Endodermal cell (in vitro differentiated cells): ENCODE results near the gene GID8. TPM values are rescaled to one million over a fixed set of nuclear protein-coding genes. Genes with fewer than 3 reads are reported as not detected.

ENCODE experiments used
- DNase-seq: peaks from one replicate; pipeline ENCODE4 v3.0.0-alpha.2; 2017
- H3K27ac ChIP-seq: 2 replicates; pipeline ENCODE4 v1.5.1; 2013; ENCODE audit warnings: mild to moderate bottlenecking, low read depth, low read length, moderate library complexity
- H3K27me3 ChIP-seq: 2 replicates; pipeline ENCODE4 v1.6.1; 2013; ENCODE audit warnings: mild to moderate bottlenecking, low read length, moderate library complexity; ENCODE audit not compliant: insufficient read depth, control insufficient read depth, poor library complexity, severe bottlenecking
- H3K36me3 ChIP-seq: 2 replicates; pipeline ENCODE4 v1.7.0; 2013; ENCODE audit warnings: mild to moderate bottlenecking, low read length, moderate library complexity; ENCODE audit not compliant: control insufficient read depth, insufficient read depth
- H3K4me1 ChIP-seq: one replicate; pipeline ENCODE4 v1.7.0; 2013; ENCODE audit warnings: low read length; ENCODE audit not compliant: control insufficient read depth, insufficient read depth
- H3K4me3 ChIP-seq: 2 replicates; pipeline ENCODE4 v1.5.1; 2013; ENCODE audit warnings: mild to moderate bottlenecking, low read length, moderate library complexity
- H3K9ac ChIP-seq: 2 replicates; pipeline ENCODE4 v1.6.1; 2013; ENCODE audit warnings: mild to moderate bottlenecking, low read length, moderate library complexity; ENCODE audit not compliant: poor library complexity, severe bottlenecking; ENCODE audit errors: extremely low read depth
- H3K9me3 ChIP-seq: 2 replicates; pipeline ENCODE4 v1.6.1; 2013; ENCODE audit warnings: mild to moderate bottlenecking, low read length, moderate library complexity; ENCODE audit not compliant: control insufficient read depth
- H3K27ac Mint-ChIP-seq: 2 replicates; pipeline ENCODE4 v1.8.0; 2020; ENCODE audit warnings: mixed read lengths
- H3K27me3 Mint-ChIP-seq: 2 replicates; pipeline ENCODE4 v1.8.0; 2021; ENCODE audit warnings: mild to moderate bottlenecking, mixed read lengths; ENCODE audit not compliant: insufficient read depth
- H3K36me3 Mint-ChIP-seq: 2 replicates; pipeline ENCODE4 v1.8.0; 2020; ENCODE audit warnings: low read depth, mixed read lengths
- H3K4me1 Mint-ChIP-seq: 2 replicates; pipeline ENCODE4 v1.8.0; 2020; ENCODE audit warnings: mixed read lengths
- H3K4me3 Mint-ChIP-seq: 2 replicates; pipeline ENCODE4 v1.8.0; 2020; ENCODE audit warnings: mild to moderate bottlenecking, moderate library complexity, mixed read lengths
- H3K9me3 Mint-ChIP-seq: 2 replicates; pipeline ENCODE4 v1.8.0; 2020; ENCODE audit warnings: mild to moderate bottlenecking, mixed read lengths
- WGBS, 2 experiments: methylation state at CpG; one replicate each; pipeline versions ENCODE4 v1.1.5 to v1.1.7; 2013; ENCODE audit warnings: missing lambda C conversion rate in 2 of 2, mixed read lengths in 1 of 2; ENCODE audit not compliant: insufficient coverage in 1 of 2, insufficient read length in 1 of 2; 5-methylcytosine and 5-hydroxymethylcytosine counted together
- total RNA-seq, 2 donors: library from RNA; stranded (reverse); fragmentation: NEBNext Ultra II Directional in 1 of 2; extraction: Animal tissue kit (Norgen Biotek cat#: 25700) in 1 of 2; gene quantifications; 2 replicates in 1 of 2; 3 replicates in 1 of 2; pipeline ENCODE4 v1.2.1, GENCODE V29; 2021
- TF ChIP-seq, protein P1 (sequence below): fragments of 200-600 bp; sonication (generic); conservative IDR thresholded peaks from 2 replicates; pipeline ENCODE4 v1.5.0; 2021; ENCODE audit warnings: antibody characterized with exemption, mild to moderate bottlenecking

Gene GID8
- total RNA-seq, 2 donors from 2014 or later: 51.5 to 52.1 TPM

GRCh38 chr20:62969939-62970306 is 32.0 kb downstream of the GID8 start:
- no peak overlapping the region for H3K4me3 Mint-ChIP-seq
- H3K27me3 ChIP-seq: peaks cover 38% of the 10 kb centered on the region
- H3K4me1 ChIP-seq: no peaks in the 10 kb centered on the region
- H3K9ac ChIP-seq: no peak overlapping the region
- TF ChIP-seq, protein P1, sequence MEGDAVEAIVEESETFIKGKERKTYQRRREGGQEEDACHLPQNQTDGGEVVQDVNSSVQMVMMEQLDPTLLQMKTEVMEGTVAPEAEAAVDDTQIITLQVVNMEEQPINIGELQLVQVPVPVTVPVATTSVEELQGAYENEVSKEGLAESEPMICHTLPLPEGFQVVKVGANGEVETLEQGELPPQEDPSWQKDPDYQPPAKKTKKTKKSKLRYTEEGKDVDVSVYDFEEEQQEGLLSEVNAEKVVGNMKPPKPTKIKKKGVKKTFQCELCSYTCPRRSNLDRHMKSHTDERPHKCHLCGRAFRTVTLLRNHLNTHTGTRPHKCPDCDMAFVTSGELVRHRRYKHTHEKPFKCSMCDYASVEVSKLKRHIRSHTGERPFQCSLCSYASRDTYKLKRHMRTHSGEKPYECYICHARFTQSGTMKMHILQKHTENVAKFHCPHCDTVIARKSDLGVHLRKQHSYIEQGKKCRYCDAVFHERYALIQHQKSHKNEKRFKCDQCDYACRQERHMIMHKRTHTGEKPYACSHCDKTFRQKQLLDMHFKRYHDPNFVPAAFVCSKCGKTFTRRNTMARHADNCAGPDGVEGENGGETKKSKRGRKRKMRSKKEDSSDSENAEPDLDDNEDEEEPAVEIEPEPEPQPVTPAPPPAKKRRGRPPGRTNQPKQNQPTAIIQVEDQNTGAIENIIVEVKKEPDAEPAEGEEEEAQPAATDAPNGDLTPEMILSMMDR: no peak
- H3K4me1 Mint-ChIP-seq: no peaks in the 10 kb centered on the region
- no peaks in the 10 kb centered on the region for H3K36me3 ChIP-seq
- no peaks in the 10 kb centered on the region for H3K9me3 ChIP-seq
- no peak overlapping the region for H3K27ac ChIP-seq
- H3K4me3 ChIP-seq: no peak overlapping the region
- no peaks in the 10 kb centered on the region for H3K36me3 Mint-ChIP-seq
- no peaks in the 10 kb centered on the region for H3K9me3 Mint-ChIP-seq
- H3K27me3 Mint-ChIP-seq: peaks cover 33% of the 10 kb centered on the region
- no peak overlapping the region for H3K27ac Mint-ChIP-seq
- no peak for DNase-seq
- 88 to 100% methylated on average over 4 to 8 of the region's 8 CpGs for WGBS, 2 experiments

DNA sequence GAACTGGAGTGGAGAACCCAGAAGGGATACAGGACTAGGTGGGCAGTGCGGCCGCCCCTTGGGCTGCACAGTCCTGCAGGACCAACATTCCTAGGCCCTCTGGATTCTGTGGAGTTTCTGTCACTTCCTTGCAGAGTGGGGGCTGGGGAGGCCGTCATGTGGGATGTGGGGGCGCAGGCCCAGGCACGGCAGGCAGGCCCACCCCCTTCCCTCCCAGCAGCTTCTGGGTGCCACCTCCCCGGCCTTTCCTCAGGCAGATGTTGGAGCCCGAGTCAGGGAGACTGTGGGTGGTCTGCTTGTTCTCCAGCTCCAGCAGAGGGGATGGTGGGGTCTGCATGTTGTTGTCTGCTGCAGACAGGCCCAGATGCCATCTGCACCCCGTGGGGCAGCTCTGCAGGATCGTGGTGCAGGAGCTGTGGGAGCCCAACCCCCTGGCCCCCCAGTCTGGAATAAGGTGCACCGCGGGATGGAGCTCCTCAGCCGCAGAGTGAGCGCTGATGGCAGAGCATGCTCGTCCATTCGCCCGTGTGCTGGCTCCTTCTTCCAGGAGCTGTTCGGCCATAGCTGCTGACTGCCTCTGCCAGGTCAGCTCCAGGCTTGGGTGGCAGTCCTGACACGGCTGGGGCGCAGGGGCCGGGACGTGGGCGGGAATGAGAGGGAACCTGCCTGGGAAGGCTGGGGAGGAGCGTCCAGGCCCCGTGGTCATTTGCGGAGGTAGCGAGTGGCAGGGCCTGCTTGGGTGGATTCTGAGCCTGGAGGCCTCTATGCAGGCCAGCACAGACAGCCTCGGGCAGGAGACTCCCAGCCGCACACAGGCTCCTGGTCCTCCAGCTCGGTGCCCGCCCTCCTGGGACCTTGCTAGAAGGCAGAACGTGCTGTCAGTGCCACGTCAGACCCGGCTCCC is 32.6 kb downstream of the GID8 start:
- Histone ChIP-seq H3K9me3 (no peaks in the 10 kb centered on the region), H3K27ac (no peak overlapping the region), H3K36me3 (no peaks in the 10 kb centered on the region), H3K9ac (no peak overlapping the region), H3K4me1 (no peaks in the 10 kb centered on the region), H3K27me3 (peaks cover 44% of the 10 kb centered on the region), H3K4me3 (no peak overlapping the region)
- no peak for DNase-seq
- H3K27me3 Mint-ChIP-seq: peaks cover 38% of the 10 kb centered on the region
- no peaks in the 10 kb centered on the region for H3K4me1 Mint-ChIP-seq
- TF ChIP-seq, protein P1: no peak
- H3K4me3 Mint-ChIP-seq: no peak overlapping the region
- H3K9me3 Mint-ChIP-seq: no peaks in the 10 kb centered on the region
- H3K36me3 Mint-ChIP-seq: no peaks in the 10 kb centered on the region
- H3K27ac Mint-ChIP-seq: no peak overlapping the region
- 80 to 81% methylated on average over 22 to 33 of the region's 33 CpGs for WGBS, 2 experiments

DNA sequence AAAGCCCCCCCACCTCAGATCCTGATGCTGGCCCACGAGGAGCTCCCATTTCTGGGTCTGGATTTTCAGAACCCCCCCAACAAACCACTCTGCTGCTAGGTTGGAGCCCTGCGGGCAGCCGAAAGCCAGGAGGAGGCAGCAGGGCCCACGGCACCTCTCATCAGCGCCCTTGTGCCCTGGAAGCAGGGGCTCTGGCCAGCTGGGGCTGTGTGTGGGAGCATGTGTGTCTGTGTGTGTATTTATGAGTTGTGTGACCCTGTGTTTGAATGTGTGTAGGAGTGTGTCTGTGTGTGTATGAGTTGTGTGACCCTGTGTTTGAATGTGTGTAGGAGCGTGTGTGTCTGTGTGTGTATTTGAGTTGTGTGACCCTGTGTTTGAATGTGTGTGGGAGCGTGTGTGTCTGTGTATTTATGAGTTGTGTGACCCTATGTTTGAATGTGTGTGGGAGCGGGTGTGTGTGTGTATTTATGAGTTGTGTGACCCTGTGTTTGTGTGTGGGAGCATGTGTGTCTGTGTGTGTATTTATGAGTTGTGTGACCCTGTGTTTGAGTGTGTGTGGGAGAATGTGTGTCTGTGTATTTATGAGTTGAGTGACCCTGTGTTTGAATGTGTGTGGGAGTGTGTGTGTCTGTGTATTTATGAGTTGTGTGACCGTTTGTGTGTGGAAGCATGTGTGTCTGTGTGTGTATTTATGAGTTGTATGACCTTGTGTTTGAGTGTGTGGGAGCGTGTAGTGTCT is 33.4 kb downstream of the GID8 start:
- Histone ChIP-seq H3K9ac (no peak overlapping the region), H3K27ac (no peak overlapping the region), H3K9me3 (no peaks in the 10 kb centered on the region), H3K4me1 (no peaks in the 10 kb centered on the region), H3K4me3 (no peak overlapping the region), H3K27me3 (peaks cover 51% of the 10 kb centered on the region), H3K36me3 (no peaks in the 10 kb centered on the region)
- DNase-seq: no peak
- Mint-ChIP-seq H3K4me1 (no peaks in the 10 kb centered on the region), H3K4me3 (no peak overlapping the region), H3K9me3 (no peaks in the 10 kb centered on the region), H3K27ac (no peak overlapping the region), H3K36me3 (no peaks in the 10 kb centered on the region), H3K27me3 (peaks cover 44% of the 10 kb centered on the region)
- TF ChIP-seq, protein P1: no peak
- WGBS, 2 experiments: 33 to 78% methylated on average over 2 to 10 of the region's 10 CpGs
